DOHH2 (cell line): ENCODE data around the gene TAC1.

Experiments
- CTCF ChIP-seq: fragments of 200-600 bp; sonication (generic); IDR thresholded peaks from one replicate; pipeline ENCODE4 v1.5.1; 2014; ENCODE audit warnings: antibody characterized with exemption, mild to moderate bottlenecking, low read depth, low read length; ENCODE audit not compliant: poor library complexity, severe bottlenecking
- EZH2phosphoT487 ChIP-seq: fragments of 200-600 bp; sonication (generic); IDR thresholded peaks from 2 replicates; pipeline ENCODE4 v1.6.1; 2017; ENCODE audit warnings: borderline replicate concordance, mild to moderate bottlenecking, antibody characterized with exemption, low read length, moderate library complexity, mixed read lengths

GRCh38 chr7:97752215-97752614 is 20.3 kb downstream of the TAC1 start:
- no peak for TF ChIP-seq CTCF
- TF ChIP-seq EZH2phosphoT487 = no peak
